Heart left ventricle (tissue), 13 donors: ENCODE results near the gene MS4A6A.
"Not testable (repeated sequence)": the region's sequence is repeated elsewhere in the genome, so short reads cannot be mapped to it uniquely, and the experiment has no call there.

Experiments
- CTCF ChIP-seq, 12 donors: fragments of 200-600 bp; sonication (generic) in 4 of 12; IDR thresholded peaks; one replicate each; pipeline versions ENCODE4 v1.5.0 to v1.8.0; 2018 to 2022; ENCODE audit warnings: antibody characterized with exemption in 12 of 12, mild to moderate bottlenecking in 5 of 12
- POLR2A ChIP-seq, 2 donors: fragments of 450-650 bp; IDR thresholded peaks; one replicate each; pipeline ENCODE4 v1.6.1; 2017; ENCODE audit warnings: antibody characterized with exemption in 2 of 2, mild to moderate bottlenecking in 2 of 2, moderate library complexity in 2 of 2
- donor health status: ischemic (EF 13 %, LVEDD 7.1; RV severe dilation, severe dysfunction).
- donor health status: DM: no; HTN: yes; CAD: no.
- donor health status: DM: no; HTN: no; CAD: no.
- donor health status: ischemic (EF 25% LVEDD 6.9; RV normal size, moderate dysfunction).
- donor health status: ischemic (EF 25% LVEDD 5.7; RV mildly dilated, moderate dysfunction).
- donor health status: ischemic (EF 35%, LVEDD 5.7; RV mildly dilated, moderate dysfunction).
- donor health status: nonischemic (EF 11% LVEDD 7.7; RV severe dilation, severe dysfunction).
- donor health status: DM: yes; HTN: yes; CAD: no.
- donor health status: PGD.
- donor health status: ischemic (EF 29% LVEDD 5.4; RV normal size, mild dysfunction).
- donor health status: nonischemic (EF 23%, LVEDD 6.1; RV moderate dilation, normal function).

GRCh38 chr11:60185512-60185827, 2.6 kb upstream of the MS4A6A start:
- TF ChIP-seq CTCF, POLR2A (IDR thresholded peaks at IDR 0.05): not testable (repeated sequence)
